Stimulated activated CD4-positive, alpha-beta T cell treated with anti-CD3 and anti-CD28 coated beads, Interleukin-15, amount 100 ng/mL, for 1 hour (primary cell): ENCODE data around the gene RPL14.
A peak's percentile ranks its signal among the peaks of the same experiment; 100 is the strongest.
"Not testable (repeated sequence)": the region's sequence is repeated elsewhere in the genome, so short reads cannot be mapped to it uniquely, and the experiment has no call there.

Source experiments
- DNase-seq, 2 donors: peaks; one replicate each; pipeline ENCODE4 v3.0.0-alpha.2; 2020; ENCODE audit warnings: low read depth in 1 of 2, low spot score in 1 of 2

RPL14 gene

GRCh38 chr3:40456940-40457823, at the start of gene RPL14:
Gene RPL14, plus strand, starts transcription at chr3:40457339. Its CDS starts 133 bp downstream, at chr3:40457472.
- DNase-seq = peak; percentile 84 to 90

- DNase-seq = no peak
Observed at GRCh38 chr3:40407611-40408010, 49.5 kb upstream of the RPL14 start.

GRCh38 chr3:40414270-40414669, 42.9 kb upstream of the RPL14 start:
- no peak for DNase-seq

GRCh38 chr3:40417845-40418543, 39.1 kb upstream of the RPL14 start:
- no peak for DNase-seq

GRCh38 chr3:40422861-40423260, 34.3 kb upstream of the RPL14 start:
- DNase-seq = no peak

- DNase-seq = no peak
Observed at GRCh38 chr3:40427045-40427669, 30.0 kb upstream of the RPL14 start.

- no peak for DNase-seq
Observed at GRCh38 chr3:40432793-40433192, 24.3 kb upstream of the RPL14 start.

GRCh38 chr3:40437889-40438288, 19.2 kb upstream of the RPL14 start:
- DNase-seq = no peak

GRCh38 chr3:40445062-40445461, 12.1 kb upstream of the RPL14 start:
- DNase-seq = no peak

- DNase-seq = no peak
Observed at GRCh38 chr3:40445880-40446279, 11.3 kb upstream of the RPL14 start.

- DNase-seq = no peak
Observed at GRCh38 chr3:40450438-40450837, 6.7 kb upstream of the RPL14 start.

- no peak for DNase-seq
Observed at GRCh38 chr3:40451551-40451950, 5.6 kb upstream of the RPL14 start.

GRCh38 chr3:40452057-40452456, 5.1 kb upstream of the RPL14 start:
- DNase-seq = no peak

- DNase-seq = no peak
Observed at GRCh38 chr3:40452562-40452875, 4.6 kb upstream of the RPL14 start.

GRCh38 chr3:40452876-40453730, 4.0 kb upstream of the RPL14 start:
- DNase-seq = peak; percentile 85 to 88

GRCh38 chr3:40453933-40454332, 3.2 kb upstream of the RPL14 start:
- DNase-seq = no peak

GRCh38 chr3:40455328-40455727, 1.8 kb upstream of the RPL14 start:
- DNase-seq = no peak

- no peak for DNase-seq
Observed at GRCh38 chr3:40456279-40456939, 730 bp upstream of the RPL14 start.

GRCh38 chr3:40458473-40458872, 1.3 kb downstream of the RPL14 start:
- DNase-seq = no peak

- DNase-seq = not testable (repeated sequence)
Observed at GRCh38 chr3:40460481-40460880, 3.3 kb downstream of the RPL14 start.

GRCh38 chr3:40461161-40461560, 4.0 kb downstream of the RPL14 start:
- no peak for DNase-seq
